ENCODE data around the gene CPNE5. TPM values are rescaled to one million over a fixed set of nuclear protein-coding genes. Genes with fewer than 3 reads are reported as not detected.

CPNE5 gene
- total RNA-seq, 1 experiment from 2014 or later = 0.37 TPM

DNA sequence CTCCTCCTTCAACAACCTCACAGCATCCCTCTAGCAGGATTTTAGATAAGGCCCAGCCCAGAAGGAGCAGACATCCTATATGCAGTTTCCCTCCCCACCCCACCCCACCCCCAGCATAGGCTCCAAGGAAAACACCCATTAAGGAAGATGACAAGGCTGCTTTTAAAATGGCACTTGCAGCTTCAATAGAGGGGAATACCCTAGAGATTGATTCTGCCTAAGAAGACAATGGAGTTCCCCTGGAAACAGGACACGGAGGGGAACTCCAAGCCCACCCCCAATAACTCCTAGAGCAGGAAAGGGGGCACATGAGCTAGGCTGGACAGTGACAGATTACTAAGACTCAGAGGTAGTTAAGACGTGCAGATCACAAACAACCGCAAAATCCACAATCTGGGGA lies 34.7 kb downstream of the CPNE5 start:
- intact Hi-C loops (cut with micrococcal nuclease; ENCODE audit: unreplicated experiment) = no loop called here
- no peak overlapping the region for H2AFZ ChIP-seq
- no peak overlapping the region for H3K4me2 ChIP-seq
- H3K4me3 ChIP-seq = no peak overlapping the region
- no TSS peak for BruUV-seq (replicated peaks)
- no peaks in the 10 kb centered on the region for H4K20me1 ChIP-seq (ENCODE audit: insufficient read depth)
- H3K9me2 ChIP-seq (ENCODE audit: insufficient read depth) = no peaks in the 10 kb centered on the region
- no peaks in the 10 kb centered on the region for H3K9me3 ChIP-seq (ENCODE audit: insufficient read depth, low read depth)
- H3K79me2 ChIP-seq (ENCODE audit: low read depth) = no peaks in the 10 kb centered on the region
- CTCF ChIA-PET = no interaction called here
- H3K27ac ChIP-seq = no peak overlapping the region
- no peaks in the 10 kb centered on the region for H3K4me1 ChIP-seq (replicated peaks; ENCODE audit: insufficient read depth)
- no peaks in the 10 kb centered on the region for H3F3A ChIP-seq (ENCODE audit: insufficient read depth, low read depth)
- no peaks in the 10 kb centered on the region for H3K27me3 ChIP-seq (ENCODE audit: insufficient read depth, low read depth)
- DNase-seq = no peak
- POLR2A ChIA-PET (ENCODE audit: unreplicated experiment) = interaction anchor here (0.5 kb wide), 1 partner anchor 623 kb away, joined by 3 read pairs; no protein-coding TSS in a partner anchor
- TF ChIP-seq, protein P1, sequence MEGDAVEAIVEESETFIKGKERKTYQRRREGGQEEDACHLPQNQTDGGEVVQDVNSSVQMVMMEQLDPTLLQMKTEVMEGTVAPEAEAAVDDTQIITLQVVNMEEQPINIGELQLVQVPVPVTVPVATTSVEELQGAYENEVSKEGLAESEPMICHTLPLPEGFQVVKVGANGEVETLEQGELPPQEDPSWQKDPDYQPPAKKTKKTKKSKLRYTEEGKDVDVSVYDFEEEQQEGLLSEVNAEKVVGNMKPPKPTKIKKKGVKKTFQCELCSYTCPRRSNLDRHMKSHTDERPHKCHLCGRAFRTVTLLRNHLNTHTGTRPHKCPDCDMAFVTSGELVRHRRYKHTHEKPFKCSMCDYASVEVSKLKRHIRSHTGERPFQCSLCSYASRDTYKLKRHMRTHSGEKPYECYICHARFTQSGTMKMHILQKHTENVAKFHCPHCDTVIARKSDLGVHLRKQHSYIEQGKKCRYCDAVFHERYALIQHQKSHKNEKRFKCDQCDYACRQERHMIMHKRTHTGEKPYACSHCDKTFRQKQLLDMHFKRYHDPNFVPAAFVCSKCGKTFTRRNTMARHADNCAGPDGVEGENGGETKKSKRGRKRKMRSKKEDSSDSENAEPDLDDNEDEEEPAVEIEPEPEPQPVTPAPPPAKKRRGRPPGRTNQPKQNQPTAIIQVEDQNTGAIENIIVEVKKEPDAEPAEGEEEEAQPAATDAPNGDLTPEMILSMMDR (conservative IDR thresholded peaks at IDR 0.05) = no peak
- no peak for TF ChIP-seq EZH2 (IDR thresholded peaks at IDR 0.05; ENCODE audit: low read depth)
- no peaks in the 10 kb centered on the region for H3K36me3 ChIP-seq (ENCODE audit: low read depth)

DNA sequence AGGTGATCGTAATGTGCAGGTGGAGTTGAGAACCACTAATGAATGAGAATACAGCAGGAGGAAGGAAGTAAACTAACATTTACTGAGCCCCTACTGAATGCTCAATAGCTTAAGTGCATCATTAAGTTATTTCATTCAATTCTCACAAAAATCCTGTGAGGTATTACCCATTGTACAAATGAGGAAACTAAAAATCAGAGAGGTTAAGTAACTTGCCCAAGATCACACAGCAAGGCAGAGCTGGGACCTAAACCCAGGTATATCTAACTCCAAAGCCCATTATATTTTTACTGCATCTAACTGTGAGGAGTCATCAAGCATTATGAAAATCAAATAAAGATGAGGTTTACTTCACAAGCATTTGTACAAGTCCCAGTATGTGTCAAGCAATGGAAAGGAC lies 35.3 kb downstream of the CPNE5 start:
- Histone ChIP-seq H3K36me3 (ENCODE audit: low read depth) (no peaks in the 10 kb centered on the region), H3K9me2 (ENCODE audit: insufficient read depth) (no peaks in the 10 kb centered on the region), H3K4me1 (replicated peaks; ENCODE audit: insufficient read depth) (no peaks in the 10 kb centered on the region), H3K4me2 (no peak overlapping the region), H3K4me3 (no peak overlapping the region), H3K79me2 (ENCODE audit: low read depth) (no peaks in the 10 kb centered on the region), H3K27me3 (ENCODE audit: insufficient read depth, low read depth) (no peaks in the 10 kb centered on the region), H3F3A (ENCODE audit: insufficient read depth, low read depth) (no peaks in the 10 kb centered on the region), H4K20me1 (ENCODE audit: insufficient read depth) (no peaks in the 10 kb centered on the region), H2AFZ (no peak overlapping the region), H3K9me3 (ENCODE audit: insufficient read depth, low read depth) (no peaks in the 10 kb centered on the region), H3K27ac (no peak overlapping the region)
- no peak for DNase-seq
- POLR2A ChIA-PET (ENCODE audit: unreplicated experiment) = no interaction called here
- CTCF ChIA-PET = no interaction called here
- intact Hi-C loops (cut with micrococcal nuclease; ENCODE audit: unreplicated experiment) = no loop called here
- no TSS peak for BruUV-seq (replicated peaks)
- TF ChIP-seq, protein P1 (conservative IDR thresholded peaks at IDR 0.05) = no peak
- no peak for TF ChIP-seq EZH2 (IDR thresholded peaks at IDR 0.05; ENCODE audit: low read depth)

DNA sequence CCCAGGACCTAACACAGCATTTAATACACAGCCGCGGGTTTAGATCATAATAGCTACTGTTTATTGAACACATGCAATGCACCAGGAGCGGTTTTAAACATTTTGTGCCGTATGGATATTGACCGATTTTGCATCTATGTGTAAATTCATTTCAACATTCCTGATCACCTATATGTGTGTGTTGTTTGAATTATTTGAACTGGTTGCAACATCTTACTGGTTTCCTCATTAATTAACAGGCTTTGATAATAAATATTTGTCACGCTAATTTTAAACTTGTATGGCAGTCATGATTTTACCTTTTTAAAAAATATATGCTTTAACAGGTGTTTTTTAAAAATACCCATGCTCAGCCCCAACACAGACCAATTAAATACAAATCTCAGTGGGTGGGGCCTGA lies 35.8 kb downstream of the CPNE5 start:
- H3F3A ChIP-seq (ENCODE audit: insufficient read depth, low read depth) = no peaks in the 10 kb centered on the region
- no peak overlapping the region for H3K4me3 ChIP-seq
- no peaks in the 10 kb centered on the region for H3K9me3 ChIP-seq (ENCODE audit: insufficient read depth, low read depth)
- no TSS peak for BruUV-seq (replicated peaks)
- no peaks in the 10 kb centered on the region for H3K36me3 ChIP-seq (ENCODE audit: low read depth)
- no peak overlapping the region for H2AFZ ChIP-seq
- DNase-seq = no peak
- H3K4me2 ChIP-seq = no peak overlapping the region
- CTCF ChIA-PET = no interaction called here
- no peaks in the 10 kb centered on the region for H3K27me3 ChIP-seq (ENCODE audit: insufficient read depth, low read depth)
- H3K4me1 ChIP-seq (replicated peaks; ENCODE audit: insufficient read depth) = no peaks in the 10 kb centered on the region
- TF ChIP-seq, protein P1 (conservative IDR thresholded peaks at IDR 0.05) = no peak
- TF ChIP-seq EZH2 (IDR thresholded peaks at IDR 0.05; ENCODE audit: low read depth) = no peak
- intact Hi-C loops (cut with micrococcal nuclease; ENCODE audit: unreplicated experiment) = no loop called here
- H3K79me2 ChIP-seq (ENCODE audit: low read depth) = no peaks in the 10 kb centered on the region
- no peaks in the 10 kb centered on the region for H4K20me1 ChIP-seq (ENCODE audit: insufficient read depth)
- POLR2A ChIA-PET (ENCODE audit: unreplicated experiment) = no interaction called here
- H3K27ac ChIP-seq = no peak overlapping the region
- no peaks in the 10 kb centered on the region for H3K9me2 ChIP-seq (ENCODE audit: insufficient read depth)

All from PC-9 (cell line).